K562 (cell line): Measurements from ENCODE around the gene OBSL1. TPM values are rescaled to one million over a fixed set of nuclear protein-coding genes. Genes with fewer than 3 reads are reported as not detected.

ENCODE experiments used
- ATAC-seq: fragments of 200-7000 bp; cut with Tn5 transposase; 3 replicates; pipeline ENCODE4 v1.9.1; 2020; ENCODE audit warnings: moderate library complexity
- BruUV-seq: library from RNA; stranded (reverse); fragments of 400-500 nt; replicated peaks from 2 replicates; lab custom pipeline; 2021; lab: Mats Ljungman, UMichigan
- CTCF ChIA-PET: fragments of 300-600 bp; formaldehyde crosslinking; extraction: SDS; loops from one replicate; lab custom pipeline; 2021; ENCODE audit warnings: low intra/inter-chr PET ratio; lab: Yijun Ruan, JAX
- POLR2A ChIA-PET: fragments of 300-600, 350-650 bp; sonication (Branson Sonifier 250); formaldehyde crosslinking; extraction: SDS; loops from one replicate; lab custom pipeline; 2021; ENCODE audit warnings: antibody characterized with exemption, inconsistent platforms; lab: Yijun Ruan, JAX
- DNase-seq, 4 experiments: peaks; one replicate each; pipeline versions ENCODE4 v3.0.0 to v3.0.0-alpha.2; 2011 to 2018; ENCODE audit warnings: low spot score in 3 of 4, mixed read lengths in 3 of 4; ENCODE audit errors: extremely low read depth in 1 of 4
- FAIRE-seq: peaks from 2 replicates; lab custom pipeline; 2011; peaks lifted over from hg19 to GRCh38; lab: Jason Lieb, UNC
- H2AFZ ChIP-seq: 2 replicates; pipeline ENCODE4 v1.6.0; 2011; ENCODE audit warnings: low read depth, low read length, control low read depth, inconsistent platforms
- H3K27ac ChIP-seq: fragments of 200-600 bp; 3 replicates; pipeline ENCODE4 v1.8.0; 2011; ENCODE audit warnings: low read depth, mild to moderate bottlenecking, control low read depth, inconsistent platforms, low read length, moderate library complexity, mixed read lengths; ENCODE audit errors: extremely low read depth
- H3K27me3 ChIP-seq, 2 experiments: fragments of 300-600 bp in 1 of 2; 2 replicates in 1 of 2; 3 replicates in 1 of 2; pipeline versions ENCODE4 v1.6.0 to v1.8.0; 2011; ENCODE audit warnings: inconsistent platforms in 2 of 2, low read length in 2 of 2, mild to moderate bottlenecking in 1 of 2, mixed read lengths in 1 of 2, moderate library complexity in 1 of 2; ENCODE audit not compliant: control insufficient read depth in 2 of 2, insufficient read depth in 2 of 2
- H3K36me3 ChIP-seq: fragments of 300-600 bp; 3 replicates; pipeline ENCODE4 v1.8.0; 2011; ENCODE audit warnings: mild to moderate bottlenecking, low read length, inconsistent platforms; ENCODE audit not compliant: control insufficient read depth, insufficient read depth
- H3K4me1 ChIP-seq, 2 experiments: fragments of 200-600 bp in 1 of 2; replicated peaks in 1 of 2; 2 replicates in 1 of 2; 3 replicates in 1 of 2; pipeline versions ENCODE4 v1.5.1 to v1.8.0; 2011; ENCODE audit warnings: inconsistent platforms in 2 of 2, low read length in 2 of 2, mild to moderate bottlenecking in 1 of 2, mixed read lengths in 1 of 2, moderate library complexity in 1 of 2; ENCODE audit not compliant: control insufficient read depth in 2 of 2, insufficient read depth in 2 of 2
- H3K4me2 ChIP-seq: 2 replicates; pipeline ENCODE4 v1.6.1; 2011; ENCODE audit warnings: low read length, control low read depth, inconsistent platforms, mixed read lengths; ENCODE audit not compliant: insufficient read depth
- H3K4me3 ChIP-seq: fragments of 200-600 bp; sonication (generic), shearing (Covaris generic); 2 replicates; pipeline ENCODE4 v1.5.1; 2016; ENCODE audit warnings: control low read depth, inconsistent platforms
- H3K79me2 ChIP-seq: fragments of 200-600 bp; 3 replicates; pipeline ENCODE4 v1.8.0; 2011; ENCODE audit warnings: low read length, inconsistent platforms; ENCODE audit not compliant: control insufficient read depth, insufficient read depth
- H3K9ac ChIP-seq, 2 experiments: 2 replicates each; pipeline versions ENCODE4 v1.6.0 to v1.6.1; 2011; ENCODE audit warnings: low read depth in 2 of 2, low read length in 2 of 2, control low read depth in 1 of 2, inconsistent platforms in 1 of 2, mild to moderate bottlenecking in 1 of 2, mixed read lengths in 1 of 2; ENCODE audit not compliant: insufficient read depth in 1 of 2
- H3K9me1 ChIP-seq: one replicate; pipeline ENCODE4 v1.6.0; 2011; ENCODE audit warnings: inconsistent platforms, mild to moderate bottlenecking, low read length, moderate library complexity; ENCODE audit not compliant: control insufficient read depth, insufficient read depth
- H3K9me3 ChIP-seq: replicated peaks from 2 replicates; pipeline ENCODE4 v1.5.1; 2011; ENCODE audit warnings: low read depth, low read length, inconsistent platforms; ENCODE audit not compliant: control insufficient read depth, insufficient read depth
- H4K20me1 ChIP-seq: replicated peaks from 2 replicates; pipeline ENCODE4 v1.6.1; 2011; ENCODE audit warnings: low read length, inconsistent platforms, mixed read lengths; ENCODE audit not compliant: control insufficient read depth, insufficient read depth
- BRF1 ChIP-seq: IDR thresholded peaks from 3 replicates; pipeline ENCODE4 v1.6.1; 2011; ENCODE audit warnings: borderline replicate concordance, mild to moderate bottlenecking; ENCODE audit not compliant: insufficient read length; ENCODE audit errors: extremely low read depth
- EWSR1 ChIP-seq: fragments of 450-650 bp; IDR thresholded peaks from 2 replicates; pipeline ENCODE4 v1.6.1; 2018; ENCODE audit warnings: borderline replicate concordance, mild to moderate bottlenecking, low read depth, moderate library complexity; ENCODE audit not compliant: partially characterized antibody
- KAT7 ChIP-seq: sonication (generic); formaldehyde crosslinking; IDR thresholded peaks from 2 replicates; pipeline ENCODE4 v1.8.0; 2022; ENCODE audit warnings: missing genetic modification reagents, mild to moderate bottlenecking, borderline replicate concordance
- POLR2G ChIP-seq: fragments of 200-400 bp; formaldehyde crosslinking; IDR thresholded peaks from 2 replicates; pipeline ENCODE4 v1.6.1; 2017; ENCODE audit warnings: low read depth, mild to moderate bottlenecking, antibody characterized with exemption, low read length, moderate library complexity
- RBFOX2 ChIP-seq: fragments of 200-400 bp; formaldehyde crosslinking; IDR thresholded peaks from 2 replicates; pipeline ENCODE4 v1.6.1; 2017; ENCODE audit warnings: low read depth, mild to moderate bottlenecking, low read length, moderate library complexity
- RBM22 ChIP-seq: fragments of 200-400 bp; formaldehyde crosslinking; IDR thresholded peaks from 2 replicates; pipeline ENCODE4 v1.6.1; 2018; ENCODE audit warnings: low read length, low read depth; ENCODE audit not compliant: poor library complexity, severe bottlenecking
- SMARCA5 ChIP-seq: fragments of 450-650 bp; IDR thresholded peaks from 2 replicates; pipeline ENCODE4 v1.6.1; 2016
- ZNF444 ChIP-seq: fragments of 250-450 bp; sonication (Bioruptor Pico); IDR thresholded peaks from 2 replicates; pipeline ENCODE4 v1.4.0; 2020; ENCODE audit warnings: mild to moderate bottlenecking, moderate library complexity
- ZNF79 ChIP-seq: fragments of 250-450 bp; sonication (Bioruptor Pico); IDR thresholded peaks from 2 replicates; pipeline ENCODE4 v1.4.0; 2020; ENCODE audit warnings: low read depth, mild to moderate bottlenecking, moderate library complexity
- WGBS: fragments of 100-300 bp; shearing (Covaris generic); methylation state at CpG from one replicate; pipeline ENCODE4 v1.1.6; 2016; ENCODE audit warnings: low coverage, mixed read lengths; ENCODE audit not compliant: insufficient coverage; ENCODE audit errors: missing lambda C conversion rate; 5-methylcytosine and 5-hydroxymethylcytosine counted together
- in situ Hi-C: fragments of 300-500 bp; cut with MboI; formaldehyde crosslinking; loops from 4 replicates; pipeline ENCODE4 v1.15.0; 2018; ENCODE audit warnings: inconsistent platforms, mixed read lengths
- intact Hi-C: fragments of 100-400 bp; cut with micrococcal nuclease; formaldehyde crosslinking; loops from 2 replicates; pipeline ENCODE4 v1.14.2; 2022
- polyA plus RNA-seq, 8 experiments: library from polyadenylated mRNA; depleted of rRNA in 4 of 8; stranded (reverse) in 5 of 8; unstranded in 3 of 8; fragments of >200 nt; fragmentation: Nextera tagmentation in 2 of 8; fragmentation: Illumina TruSeq in 1 of 8; extraction: Ambion mirVana in 2 of 8; extraction: Trizol in 1 of 8; gene quantifications; 2 replicates each; pipeline versions ENCODE4 v1.2.1 to v1.2.3, GENCODE V29; 2011 to 2014; ENCODE audit warnings: inconsistent platforms in 1 of 8, missing spikeins in 1 of 8
- total RNA-seq, 7 experiments: library from RNA; depleted of rRNA in 6 of 7; stranded (reverse); fragments of >200 nt in 6 of 7; fragmentation: Illumina TruSeq in 2 of 7; extraction: Trizol in 2 of 7; gene quantifications; 2 replicates each; pipeline versions ENCODE4 v1.2.1 to v1.2.3, GENCODE V29; 2011 to 2021; ENCODE audit warnings: low replicate concordance in 1 of 7
- TF ChIP-seq, protein P1 (sequence below): sonication (generic); formaldehyde crosslinking; IDR thresholded peaks from 2 replicates; pipeline ENCODE4 v1.8.1; 2023; ENCODE audit warnings: mild to moderate bottlenecking, missing genetic modification reagents

Gene OBSL1
- total and polyA plus RNA-seq, 9 of the 15 experiments (the other 6 are each of a cell fraction or from before 2014, with no cell fraction given): 1.2 to 26.6 (median 8.6) TPM

GRCh38 chr2:219539926-219540678 lies 31.2 kb downstream of the OBSL1 start:
- Histone ChIP-seq H3K9me3 (no peaks in the 10 kb centered on the region), H3K9ac (no peak overlapping the region; a peak in 1 of 4 replicates), H3K79me2 (peaks cover 17% of the 10 kb centered on the region), H3K9me1 (no peaks in the 10 kb centered on the region), H3K36me3 (peaks cover 35% of the 10 kb centered on the region; the same call in 2 of the 3 replicates), H3K4me2 (no peak overlapping the region), H2AFZ (no peak overlapping the region), H3K27me3 (no peaks in the 10 kb centered on the region), H3K4me1 (peaks cover 0 to 69% of the 10 kb centered on the region in 2 experiments; a peak in 3 of 5 replicates), H3K27ac (no peak overlapping the region), H3K4me3 (no peak overlapping the region), H4K20me1 (peaks cover 14% of the 10 kb centered on the region; the same call in 1 of the 2 replicates)
- BruUV-seq: no TSS peak
- POLR2A ChIA-PET: interaction anchor here (0.8 kb wide), 1 partner anchor 121 kb away, joined by 4 read pairs; no protein-coding TSS in a partner anchor
- FAIRE-seq: no peak
- in situ Hi-C loops (loop anchor here (5.0 to 10.0 kb wide), 2 partner anchors 102 to 155 kb away; no protein-coding TSS in a partner anchor), intact Hi-C loops (loop anchor here (5.0 kb wide), 1 partner anchor 87 kb away; the partner anchor contains the start of gene SLC4A3)
- CTCF ChIA-PET: no interaction called here
- no peak for ATAC-seq
- TF ChIP-seq RBM22 (peak; percentile 34), KAT7 (CRISPR knock-in tag) (no peak), BRF1 (no peak), RBFOX2 (peak; percentile 59), POLR2G (peak; percentile 59), EWSR1 (no peak), ZNF444 (no peak), ZNF79 (CRISPR knock-in tag) (no peak), SMARCA5 (no peak)
- TF ChIP-seq, protein P1, sequence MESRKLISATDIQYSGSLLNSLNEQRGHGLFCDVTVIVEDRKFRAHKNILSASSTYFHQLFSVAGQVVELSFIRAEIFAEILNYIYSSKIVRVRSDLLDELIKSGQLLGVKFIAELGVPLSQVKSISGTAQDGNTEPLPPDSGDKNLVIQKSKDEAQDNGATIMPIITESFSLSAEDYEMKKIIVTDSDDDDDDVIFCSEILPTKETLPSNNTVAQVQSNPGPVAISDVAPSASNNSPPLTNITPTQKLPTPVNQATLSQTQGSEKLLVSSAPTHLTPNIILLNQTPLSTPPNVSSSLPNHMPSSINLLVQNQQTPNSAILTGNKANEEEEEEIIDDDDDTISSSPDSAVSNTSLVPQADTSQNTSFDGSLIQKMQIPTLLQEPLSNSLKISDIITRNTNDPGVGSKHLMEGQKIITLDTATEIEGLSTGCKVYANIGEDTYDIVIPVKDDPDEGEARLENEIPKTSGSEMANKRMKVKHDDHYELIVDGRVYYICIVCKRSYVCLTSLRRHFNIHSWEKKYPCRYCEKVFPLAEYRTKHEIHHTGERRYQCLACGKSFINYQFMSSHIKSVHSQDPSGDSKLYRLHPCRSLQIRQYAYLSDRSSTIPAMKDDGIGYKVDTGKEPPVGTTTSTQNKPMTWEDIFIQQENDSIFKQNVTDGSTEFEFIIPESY (CRISPR knock-in tag): peak; percentile 69
- 85% methylated on average over 14 of the region's 46 CpGs for WGBS
- no peak for DNase-seq
